Measurements from ENCODE around the gene GRIA3. TPM values are rescaled to one million over a fixed set of nuclear protein-coding genes. Genes with fewer than 3 reads are reported as not detected.

GRIA3 gene
- total RNA-seq, 1 experiment from 2014 or later: 1.4 TPM

DNA sequence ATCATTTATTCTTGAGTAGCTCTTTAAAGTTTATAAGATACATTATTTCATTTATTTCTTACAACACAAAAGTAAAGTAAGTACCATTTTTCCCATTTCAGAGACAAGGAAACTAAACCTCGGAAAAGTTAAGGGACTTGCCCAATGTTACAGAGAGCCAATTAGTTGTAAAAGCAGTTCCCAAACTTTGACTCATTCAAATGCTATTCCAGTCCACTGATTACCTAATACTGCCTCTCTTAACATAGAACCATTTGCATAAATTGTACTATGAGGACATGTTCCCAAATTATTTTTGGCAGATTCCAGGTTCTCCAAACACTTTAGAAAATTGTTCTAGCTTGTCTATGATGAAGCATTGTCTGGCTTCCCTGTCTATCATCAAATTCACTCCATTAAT is 45.6 kb upstream of the GRIA3 start:
- no peak overlapping the region for H4K8ac ChIP-seq (replicated peaks; ENCODE audit: insufficient read length, low read depth, low read length)
- H3K9me3 ChIP-seq (ENCODE audit: control insufficient read depth, low read depth, low read length): no peaks in the 10 kb centered on the region
- TF ChIP-seq, protein P1, sequence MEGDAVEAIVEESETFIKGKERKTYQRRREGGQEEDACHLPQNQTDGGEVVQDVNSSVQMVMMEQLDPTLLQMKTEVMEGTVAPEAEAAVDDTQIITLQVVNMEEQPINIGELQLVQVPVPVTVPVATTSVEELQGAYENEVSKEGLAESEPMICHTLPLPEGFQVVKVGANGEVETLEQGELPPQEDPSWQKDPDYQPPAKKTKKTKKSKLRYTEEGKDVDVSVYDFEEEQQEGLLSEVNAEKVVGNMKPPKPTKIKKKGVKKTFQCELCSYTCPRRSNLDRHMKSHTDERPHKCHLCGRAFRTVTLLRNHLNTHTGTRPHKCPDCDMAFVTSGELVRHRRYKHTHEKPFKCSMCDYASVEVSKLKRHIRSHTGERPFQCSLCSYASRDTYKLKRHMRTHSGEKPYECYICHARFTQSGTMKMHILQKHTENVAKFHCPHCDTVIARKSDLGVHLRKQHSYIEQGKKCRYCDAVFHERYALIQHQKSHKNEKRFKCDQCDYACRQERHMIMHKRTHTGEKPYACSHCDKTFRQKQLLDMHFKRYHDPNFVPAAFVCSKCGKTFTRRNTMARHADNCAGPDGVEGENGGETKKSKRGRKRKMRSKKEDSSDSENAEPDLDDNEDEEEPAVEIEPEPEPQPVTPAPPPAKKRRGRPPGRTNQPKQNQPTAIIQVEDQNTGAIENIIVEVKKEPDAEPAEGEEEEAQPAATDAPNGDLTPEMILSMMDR (conservative IDR thresholded peaks at IDR 0.05): no peak
- no peak overlapping the region for H3T11ph ChIP-seq (ENCODE audit: low read length)
- no peak overlapping the region for H3K9ac ChIP-seq (ENCODE audit: extremely low read depth, insufficient read length, low read length)
- H3K23me2 ChIP-seq (ENCODE audit: insufficient read length, low read depth, low read length, poor library complexity, severe bottlenecking): no peaks in the 10 kb centered on the region
- no CpG with 5 or more reads among the region's 1 CpG for WGBS (ENCODE audit: extremely low coverage, insufficient read length, low lambda C conversion rate)
- Mint-ChIP-seq H3K4me3 (no peak overlapping the region), H3K27ac (no peak overlapping the region), H3K27me3 (ENCODE audit: low read depth) (no peaks in the 10 kb centered on the region), H3K4me1 (peaks cover 7% of the 10 kb centered on the region in 2 experiments; a peak in 2 of 4 replicates), H3K36me3 (ENCODE audit: insufficient read depth in 1 of 3, low read depth in 3 of 3) (no peaks in the 10 kb centered on the region), H3K9me3 (peaks cover 5 to 54% of the 10 kb centered on the region in 2 experiments)
- no peak overlapping the region for H3K56ac ChIP-seq (ENCODE audit: insufficient read length, low read depth, low read length)
- H3K4me1 ChIP-seq (ENCODE audit: insufficient read depth, low read length): no peaks in the 10 kb centered on the region
- H3K27me3 ChIP-seq (ENCODE audit: insufficient read depth, low read length): no peaks in the 10 kb centered on the region
- no peaks in the 10 kb centered on the region for H3K79me1 ChIP-seq (ENCODE audit: insufficient read depth, low read depth, low read length, poor library complexity, severe bottlenecking)
- DNase-seq: no peak
- H2AFZ ChIP-seq (ENCODE audit: low read length): no peak overlapping the region
- no peaks in the 10 kb centered on the region for H4K20me1 ChIP-seq (ENCODE audit: control insufficient read depth, insufficient read depth, insufficient read length)
- H4K91ac ChIP-seq (ENCODE audit: insufficient read length, low read depth, low read length): no peak overlapping the region
- no peak overlapping the region for H2BK120ac ChIP-seq (ENCODE audit: low read depth, low read length, poor library complexity, severe bottlenecking)
- H2BK15ac ChIP-seq (ENCODE audit: low read depth, low read length): no peak overlapping the region
- no peaks in the 10 kb centered on the region for H3K79me2 ChIP-seq (ENCODE audit: insufficient read depth, low read length)
- H2AK5ac ChIP-seq (ENCODE audit: insufficient read length, low read length): no peak overlapping the region
- H3K14ac ChIP-seq (ENCODE audit: insufficient read depth, low read length): no peak overlapping the region
- no peak overlapping the region for H3K23ac ChIP-seq (ENCODE audit: insufficient read length, low read depth, low read length)
- H3K27ac ChIP-seq (ENCODE audit: insufficient read length, low read depth, low read length): no peak overlapping the region
- no peak overlapping the region for H3K4me2 ChIP-seq (ENCODE audit: insufficient read depth, insufficient read length, low read length)
- no peak overlapping the region for H3K18ac ChIP-seq (ENCODE audit: insufficient read length, low read depth, low read length)
- H2BK5ac ChIP-seq (ENCODE audit: insufficient read length, low read length): no peak overlapping the region
- no peak overlapping the region for H2BK12ac ChIP-seq (ENCODE audit: insufficient read length, low read depth, low read length)
- H4K5ac ChIP-seq (ENCODE audit: insufficient read length, low read depth, low read length): no peak overlapping the region
- H3K4ac ChIP-seq (ENCODE audit: low read depth, low read length): no peak overlapping the region
- no peak overlapping the region for H2BK20ac ChIP-seq (ENCODE audit: low read depth, low read length, poor library complexity, severe bottlenecking)

Data from H9 (cell line).